ENCODE results near the gene CD99L2. TPM values are rescaled to one million over a fixed set of nuclear protein-coding genes. Genes with fewer than 3 reads are reported as not detected.
"Not testable (repeated sequence)": the region's sequence is repeated elsewhere in the genome, so short reads cannot be mapped to it uniquely, and the experiment has no call there.

CD99L2 gene
- polyA plus RNA-seq, 3 donors: 16.7 to 46.0 (median 44.1) TPM

DNA sequence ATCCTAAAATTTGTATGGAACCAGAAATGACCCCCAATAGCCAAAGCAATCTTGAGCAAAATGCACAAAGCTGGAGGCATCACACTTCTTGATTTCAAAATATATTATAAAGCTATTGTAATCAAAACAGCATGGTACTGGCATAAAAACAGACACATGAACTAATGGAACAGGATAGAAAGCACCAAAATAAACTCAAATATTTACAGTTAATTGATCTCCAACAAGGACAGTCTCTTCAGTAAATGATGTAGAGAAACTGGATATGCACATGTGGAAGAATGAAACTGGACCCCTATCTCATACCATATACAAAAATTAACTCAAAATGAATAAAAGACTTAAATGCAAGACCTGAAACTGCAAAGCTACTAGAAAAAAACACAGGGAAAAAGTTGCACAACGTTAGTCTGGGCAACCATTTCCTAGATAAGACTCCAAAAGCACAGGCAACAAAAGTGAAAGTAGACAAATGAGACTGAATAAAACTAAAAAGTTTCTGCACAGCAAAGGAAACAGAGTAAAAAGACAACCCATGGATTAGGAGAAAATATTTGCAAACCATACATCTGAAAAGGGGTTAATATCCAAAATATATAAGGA lies 64.9 kb downstream of the CD99L2 start:
- WGBS, 3 donors: 13 to 35% (median 28%) methylated on average over 1 of the region's 1 CpG
- H3K27ac ChIP-seq (ENCODE audit: low read depth, low read length): no peak overlapping the region

GRCh38 chrX:150831863-150832262 lies 66.6 kb downstream of the CD99L2 start:
- H3K27ac ChIP-seq (ENCODE audit: low read depth, low read length): no peak overlapping the region
- 19 to 97% (median 73%) methylated on average over 1 of the region's 1 CpG for WGBS, 3 donors

DNA sequence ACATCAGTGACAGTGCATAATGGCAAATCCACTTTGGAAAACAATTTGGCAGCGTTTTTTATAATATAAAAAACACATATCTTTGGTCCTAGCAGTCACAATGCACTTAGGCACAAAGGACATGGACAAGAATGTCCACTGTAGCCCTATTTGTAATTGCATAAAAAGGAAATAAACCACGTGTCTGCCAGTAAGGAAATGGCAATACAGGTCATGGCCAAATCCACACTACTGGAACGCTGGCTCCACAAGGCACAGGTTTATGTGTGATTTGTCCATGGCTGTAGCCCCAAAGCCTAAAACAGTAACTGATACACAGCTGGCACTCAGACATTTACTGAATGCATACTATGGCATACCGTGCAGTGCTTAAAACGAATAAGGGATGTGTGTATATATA lies 69.7 kb downstream of the CD99L2 start:
- no peak overlapping the region for H3K27ac ChIP-seq (ENCODE audit: low read depth, low read length)
- 67 to 93% (median 85%) methylated on average over 5 of the region's 5 CpGs for WGBS, 3 donors

DNA sequence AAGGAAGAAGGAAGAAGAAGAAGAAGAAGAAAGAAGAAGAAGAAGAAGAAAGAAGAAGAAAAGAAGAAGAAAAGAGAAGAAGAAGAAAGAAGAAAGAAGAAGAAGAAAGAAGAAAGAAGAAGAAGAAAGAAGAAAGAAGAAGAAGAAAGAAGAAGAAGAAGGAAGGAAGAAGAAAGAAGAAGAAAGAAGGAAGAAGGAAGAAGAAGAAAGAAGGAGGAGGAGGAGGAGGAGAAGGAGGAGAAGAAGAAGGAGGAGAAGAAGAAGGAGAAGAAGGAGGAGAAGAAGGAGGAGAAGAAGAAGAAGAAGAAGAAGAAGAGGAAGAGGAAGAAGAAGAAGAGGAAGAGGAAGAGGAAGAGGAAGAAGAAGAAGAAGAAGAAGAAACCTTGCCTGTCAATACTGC lies 74.1 kb downstream of the CD99L2 start:
- not testable (repeated sequence) for H3K27ac ChIP-seq (ENCODE audit: low read depth, low read length)

DNA sequence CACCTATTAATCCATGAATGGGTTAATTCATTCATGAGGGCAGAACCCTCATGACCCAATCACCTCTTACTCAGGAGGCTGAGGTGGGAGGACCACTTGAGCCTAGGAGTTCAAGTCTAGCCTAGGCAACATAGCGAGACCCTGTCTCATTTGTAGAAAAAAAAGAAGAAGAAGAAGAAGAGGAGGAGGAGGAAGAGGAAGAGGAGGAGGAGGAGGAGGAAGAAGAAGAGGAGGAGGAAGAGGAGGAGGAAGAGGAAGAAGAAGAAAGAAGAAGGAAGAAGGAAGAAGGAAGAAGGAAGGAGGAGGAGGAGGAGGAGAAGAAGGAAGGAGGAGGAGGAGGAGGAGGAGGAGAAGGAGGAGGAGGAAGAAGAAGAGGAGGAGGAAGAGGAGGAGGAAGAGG lies 74.6 kb downstream of the CD99L2 start:
- not testable (repeated sequence) for H3K27ac ChIP-seq (ENCODE audit: low read depth, low read length)
- WGBS, 3 donors: 88 to 94% (median 93%) methylated on average over 1 of the region's 1 CpG

- 79 to 100% (median 99%) methylated on average over 2 of the region's 2 CpGs for WGBS, 3 donors
- no peak overlapping the region for H3K27ac ChIP-seq (ENCODE audit: low read depth, low read length)
Measured at GRCh38 chrX:150821971-150822370, 76.5 kb downstream of the CD99L2 start.

GRCh38 chrX:150813922-150814321 lies 84.5 kb downstream of the CD99L2 start:
- 67 to 91% (median 83%) methylated on average over 5 of the region's 5 CpGs for WGBS, 3 donors

DNA sequence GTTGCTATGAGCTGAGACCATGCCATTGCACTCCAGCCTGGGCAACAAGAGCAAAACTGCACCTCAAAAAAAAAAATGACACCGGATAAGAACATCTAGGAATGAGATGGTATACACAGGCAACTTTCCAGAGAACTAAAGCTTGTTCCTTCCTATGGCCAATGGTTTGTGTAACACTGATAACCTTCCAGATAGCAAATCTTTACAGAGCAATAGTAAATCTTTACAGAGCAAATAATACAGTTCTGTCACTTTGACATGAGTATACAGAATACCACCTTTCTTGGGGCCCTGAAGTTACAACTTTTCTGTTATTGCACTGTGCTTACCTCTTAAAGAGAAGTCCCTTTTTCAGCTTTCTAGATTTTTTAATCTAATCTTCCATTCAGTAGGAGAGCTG lies 91.6 kb downstream of the CD99L2 start:
- no peak overlapping the region for H3K27ac ChIP-seq (ENCODE audit: low read depth, low read length)
- WGBS, 3 donors: 56 to 97% (median 72%) methylated on average over 1 of the region's 1 CpG

More at GRCh38 chrX:150813922-150814321, 84.5 kb downstream of the CD99L2 start:
- no peak overlapping the region for H3K27ac ChIP-seq (ENCODE audit: low read depth, low read length)

DNA sequence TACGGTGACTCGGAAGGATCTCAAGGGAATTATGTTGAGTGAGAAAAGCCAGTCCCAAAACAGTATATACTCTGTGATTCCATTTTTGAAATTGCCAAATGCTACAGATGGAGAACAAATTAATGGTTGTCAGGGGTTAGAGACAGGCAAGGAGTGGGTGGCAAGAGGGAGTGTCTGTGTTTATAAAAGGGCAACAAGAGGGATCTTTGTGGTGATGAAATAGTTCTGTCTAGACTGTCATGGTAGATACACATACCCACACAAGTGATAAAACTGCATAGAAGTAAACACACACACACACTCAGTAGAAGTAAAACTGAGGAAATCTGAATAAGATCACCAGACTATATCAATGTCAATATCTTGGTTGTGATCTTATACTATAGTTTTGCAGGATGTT lies 92.7 kb downstream of the CD99L2 start:
- no peak overlapping the region for H3K27ac ChIP-seq (ENCODE audit: low read depth, low read length)
- 97 to 100% (median 99%) methylated on average over 2 of the region's 2 CpGs for WGBS, 3 donors

DNA sequence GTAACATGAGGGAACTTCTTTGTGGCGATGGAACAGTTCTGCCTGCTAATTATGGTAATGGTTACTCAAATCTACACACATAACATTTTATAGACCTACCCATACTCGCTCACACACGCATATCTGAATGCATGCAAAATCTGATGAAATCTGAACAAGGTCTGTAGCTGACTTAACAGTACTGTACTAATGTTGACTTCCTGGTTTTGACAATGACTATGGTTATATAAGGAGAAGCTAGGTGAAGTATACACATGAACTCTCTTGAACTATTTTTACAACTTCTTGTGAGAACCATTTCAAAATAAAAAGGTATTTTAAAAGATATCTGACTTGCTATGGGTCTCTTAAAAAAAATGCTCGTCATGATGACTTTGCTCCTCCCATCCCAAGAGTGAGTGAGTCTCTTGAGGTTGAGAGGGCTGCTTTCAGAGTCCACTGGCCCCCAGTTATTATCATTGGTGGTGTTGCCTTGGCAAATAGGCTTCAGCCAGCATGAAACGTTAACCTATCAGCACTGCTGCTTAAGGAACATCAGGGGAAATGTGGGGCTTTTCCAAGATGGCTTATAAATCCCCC lies 105.4 kb downstream of the CD99L2 start:
- WGBS, 3 donors: 70 to 94% (median 92%) methylated on average over 5 of the region's 5 CpGs

GRCh38 chrX:150790021-150790420 lies 108.4 kb downstream of the CD99L2 start:
- H3K27ac ChIP-seq (ENCODE audit: low read depth, low read length): no peak overlapping the region
- WGBS, 3 donors: 86 to 100% (median 97%) methylated on average over 1 of the region's 1 CpG

More for the DNA sequence above, 105.4 kb downstream of the CD99L2 start:
- no peak overlapping the region for H3K27ac ChIP-seq (ENCODE audit: low read depth, low read length)

DNA sequence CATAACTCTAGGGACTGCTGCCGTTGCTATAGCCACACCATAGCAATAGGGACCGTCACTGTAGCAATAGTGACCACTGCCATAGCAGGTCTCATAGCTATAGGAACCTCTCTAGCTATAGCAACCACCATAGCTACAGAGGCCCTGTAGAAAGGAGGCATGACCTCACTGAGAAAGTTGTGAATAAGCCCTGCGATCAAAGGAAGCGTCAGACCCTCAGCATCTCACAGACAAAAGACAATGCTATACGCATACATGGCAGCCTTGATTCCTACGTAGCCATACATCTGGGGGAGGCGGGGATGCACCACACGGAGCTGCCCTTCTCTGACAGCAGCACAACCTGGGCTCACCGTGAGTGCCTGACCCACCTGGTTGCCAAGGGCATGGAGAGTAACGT lies 116.8 kb downstream of the CD99L2 start:
- H3K27ac ChIP-seq (ENCODE audit: low read depth, low read length): no peak overlapping the region
- 86 to 97% (median 95%) methylated on average over 10 of the region's 10 CpGs for WGBS, 3 donors

DNA sequence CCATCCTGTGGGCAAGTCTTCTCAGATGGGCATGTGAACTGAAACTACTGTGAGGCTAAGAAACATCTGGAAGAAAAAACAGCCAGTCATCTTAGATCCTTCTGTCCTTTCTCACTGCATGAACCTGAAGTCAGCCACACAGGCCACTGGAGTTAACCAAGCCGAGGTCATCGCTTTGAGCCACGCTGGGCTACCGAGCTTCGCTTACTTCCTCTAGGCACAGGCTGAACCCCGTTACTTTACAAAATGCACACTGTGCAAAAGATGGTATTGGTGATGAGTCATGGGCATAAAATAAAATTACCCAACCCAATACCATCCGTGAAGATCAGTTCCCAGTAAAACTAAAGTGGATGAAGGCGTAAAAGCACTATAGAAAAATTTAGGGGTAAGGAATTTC lies 119.1 kb downstream of the CD99L2 start:
- H3K27ac ChIP-seq (ENCODE audit: low read depth, low read length): no peak overlapping the region

DNA sequence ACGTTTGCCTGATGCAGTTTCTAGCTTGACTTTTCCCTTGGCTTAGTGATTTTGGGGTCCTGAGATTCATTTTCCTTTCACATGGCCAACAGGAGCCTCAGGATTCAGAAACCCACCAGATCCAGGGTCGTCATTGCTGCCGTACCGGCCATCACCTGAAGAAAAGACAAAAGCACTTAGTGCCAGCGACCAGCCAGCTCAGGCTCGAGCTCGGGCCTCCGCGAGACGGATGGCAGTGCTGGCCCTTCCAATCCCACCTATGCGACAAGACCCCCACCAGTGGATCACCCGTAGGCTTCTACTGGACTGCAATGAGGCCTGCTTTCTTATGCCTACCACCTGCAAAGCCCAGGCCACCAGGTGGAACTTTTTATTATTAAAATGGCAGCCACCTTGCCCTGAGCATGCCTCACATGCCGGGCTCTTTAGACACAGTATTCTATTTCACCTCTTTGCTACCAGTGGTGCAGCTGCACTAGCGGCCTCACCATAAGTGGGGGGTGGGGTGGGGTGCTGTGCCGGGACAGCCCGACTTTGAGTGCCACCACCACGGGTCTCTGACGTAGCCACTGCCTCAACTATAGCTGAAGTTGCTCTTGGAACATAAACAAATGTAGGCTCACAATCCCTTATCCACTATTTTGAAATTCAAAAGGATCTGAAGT lies 121.0 kb downstream of the CD99L2 start:
- 87 to 98% (median 96%) methylated on average over 18 of the region's 18 CpGs for WGBS, 3 donors
- H3K27ac ChIP-seq (ENCODE audit: low read depth, low read length): no peak overlapping the region

More for the DNA sequence above, 119.1 kb downstream of the CD99L2 start:
- 69 to 93% (median 71%) methylated on average over 8 of the region's 8 CpGs for WGBS, 3 donors

DNA sequence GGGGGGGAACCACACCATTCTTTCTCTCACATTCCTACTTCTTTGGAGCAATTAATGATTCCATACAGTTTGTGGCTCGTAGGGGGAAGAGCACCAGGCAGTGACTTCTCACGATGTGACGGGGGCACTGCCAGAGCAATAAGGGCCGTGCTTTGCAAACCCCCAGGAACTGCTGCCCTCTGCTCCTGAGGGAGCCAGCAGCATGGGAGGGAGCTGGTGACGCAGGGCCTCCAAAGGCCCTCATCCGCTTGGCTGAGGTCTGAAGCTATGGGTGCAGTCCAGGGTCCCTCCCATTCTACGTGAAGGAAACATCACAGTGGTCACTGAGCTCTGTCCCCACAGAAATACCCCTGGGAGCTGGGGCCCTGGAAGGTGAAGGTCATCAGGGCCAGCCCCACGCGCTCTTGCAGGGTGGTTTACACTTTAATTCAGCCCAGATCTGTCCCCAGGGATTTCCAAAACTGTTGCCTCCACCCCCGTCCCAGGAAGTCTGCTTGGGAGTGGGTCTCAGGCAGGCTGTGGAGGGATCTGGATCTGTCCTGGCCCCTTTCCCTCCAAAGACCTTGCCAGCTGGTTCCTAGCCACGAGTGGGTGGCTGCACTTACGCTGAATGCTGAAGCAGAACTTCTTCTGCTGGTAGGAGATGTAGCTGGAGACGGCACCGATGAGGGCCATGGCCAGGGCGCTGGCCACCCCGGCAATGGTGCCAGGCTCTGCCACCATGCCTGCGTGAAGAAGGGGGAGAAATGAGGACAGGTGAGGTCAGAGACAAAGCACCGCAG lies 122.7 kb downstream of the CD99L2 start:
- 75 to 88% (median 78%) methylated on average over 12 to 18 of the region's 18 CpGs for WGBS, 3 donors
- H3K27ac ChIP-seq (ENCODE audit: low read depth, low read length): no peak overlapping the region

DNA sequence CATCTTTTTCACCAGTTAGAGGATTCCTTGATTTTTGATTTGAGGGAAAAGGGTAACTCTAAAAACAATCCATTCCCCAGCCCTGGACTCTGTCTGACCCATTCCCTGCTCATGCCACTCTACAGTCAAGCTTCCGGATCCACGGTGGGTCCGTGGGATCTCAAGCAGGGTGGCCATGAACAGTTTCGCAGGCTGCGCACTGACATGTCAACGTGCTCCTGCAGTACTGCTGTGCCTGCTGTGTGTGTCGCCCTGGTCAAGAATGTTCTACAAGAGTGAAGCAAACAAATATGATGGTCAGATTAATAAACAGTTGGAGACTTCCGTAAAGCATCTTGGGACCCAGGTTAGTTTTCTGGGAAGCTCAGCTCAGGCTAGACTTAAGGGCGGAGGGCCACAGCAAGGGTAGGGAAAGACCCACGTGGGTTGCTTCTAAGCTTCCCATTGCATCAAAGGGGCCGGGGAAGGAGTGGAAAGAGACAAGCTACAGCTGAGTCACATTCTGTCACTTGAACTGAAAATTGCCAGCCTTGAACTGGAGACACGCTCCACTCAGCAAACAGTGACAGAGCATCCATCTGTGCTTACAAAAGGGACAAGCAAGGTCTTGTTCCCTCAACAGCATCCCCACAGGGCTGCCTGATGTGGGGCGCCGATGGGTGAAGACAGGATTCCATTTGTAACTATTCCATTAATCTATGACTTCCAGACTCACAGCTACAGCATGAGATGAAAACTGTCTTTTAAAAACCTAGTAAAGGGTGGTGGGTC lies 123.5 kb downstream of the CD99L2 start:
- no peak overlapping the region for H3K27ac ChIP-seq (ENCODE audit: low read depth, low read length)

GRCh38 chrX:150773634-150774033 lies 124.8 kb downstream of the CD99L2 start:
- WGBS, 3 donors: 55 to 70% (median 59%) methylated on average over 4 of the region's 4 CpGs
- H3K27ac ChIP-seq (ENCODE audit: low read depth, low read length): no peak overlapping the region

More for the DNA sequence above, 123.5 kb downstream of the CD99L2 start:
- WGBS, 3 donors: 91 to 98% (median 94%) methylated on average over 14 of the region's 14 CpGs

GRCh38 chrX:150773117-150773516 lies 125.4 kb downstream of the CD99L2 start:
- WGBS, 3 donors: 83 to 91% (median 87%) methylated on average over 8 of the region's 8 CpGs
- no peak overlapping the region for H3K27ac ChIP-seq (ENCODE audit: low read depth, low read length)

All from adipose tissue (tissue), 3 donors.